NT2/D1 (cell line): ENCODE measurements around the gene ZBTB16.

Experiments used
- DNase-seq: peaks from one replicate; pipeline ENCODE4 v3.0.0-alpha.2; 2011; ENCODE audit warnings: low read depth, low spot score
- H3K27me3 ChIP-seq: 2 replicates; pipeline ENCODE4 v1.6.0; 2011; ENCODE audit warnings: mild to moderate bottlenecking; ENCODE audit not compliant: insufficient read length, insufficient read depth
- H3K36me3 ChIP-seq: 2 replicates; pipeline ENCODE4 v1.6.1; 2011; ENCODE audit warnings: mild to moderate bottlenecking, low read length, mixed read lengths; ENCODE audit not compliant: insufficient read depth, insufficient read length
- H3K4me1 ChIP-seq: 2 replicates; pipeline ENCODE4 v1.5.1; 2011; ENCODE audit not compliant: insufficient read depth, insufficient read length
- H3K4me3 ChIP-seq: 2 replicates; pipeline ENCODE4 v1.5.1; 2011; ENCODE audit warnings: low read depth; ENCODE audit not compliant: insufficient read length
- H3K9ac ChIP-seq: 2 replicates; pipeline ENCODE4 v1.6.0; 2011; ENCODE audit warnings: low read depth; ENCODE audit not compliant: insufficient read length
- H3K9me3 ChIP-seq: 2 replicates; pipeline ENCODE4 v1.5.1; 2011; ENCODE audit warnings: mild to moderate bottlenecking, low read length; ENCODE audit not compliant: insufficient read depth
- SUZ12 ChIP-seq: IDR thresholded peaks from 2 replicates; pipeline ENCODE4 v1.6.1; 2011; ENCODE audit not compliant: insufficient read length, insufficient read depth; ENCODE audit errors: extremely low read depth
- YY1 ChIP-seq: IDR thresholded peaks from 2 replicates; pipeline ENCODE4 v1.6.1; 2011; ENCODE audit not compliant: insufficient read length, insufficient read depth
- ZNF274 ChIP-seq: IDR thresholded peaks from 2 replicates; pipeline ENCODE4 v1.6.1; 2011; ENCODE audit warnings: mild to moderate bottlenecking, low read depth, low read length

Gene ZBTB16

GRCh38 chr11:114298710-114299109 is 239.2 kb downstream of the ZBTB16 start:
- DNase-seq: no peak
- Histone ChIP-seq H3K4me3 (no peak overlapping the region), H3K9ac (no peak overlapping the region), H3K4me1 (no peaks in the 10 kb centered on the region), H3K36me3 (peaks cover 5% of the 10 kb centered on the region), H3K27me3 (no peaks in the 10 kb centered on the region), H3K9me3 (peaks cover 12% of the 10 kb centered on the region; the same call in 1 of the 2 replicates)
- TF ChIP-seq ZNF274 (no peak), SUZ12 (no peak), YY1 (no peak)
